ENCODE measurements around the gene ZNF407.

DNA sequence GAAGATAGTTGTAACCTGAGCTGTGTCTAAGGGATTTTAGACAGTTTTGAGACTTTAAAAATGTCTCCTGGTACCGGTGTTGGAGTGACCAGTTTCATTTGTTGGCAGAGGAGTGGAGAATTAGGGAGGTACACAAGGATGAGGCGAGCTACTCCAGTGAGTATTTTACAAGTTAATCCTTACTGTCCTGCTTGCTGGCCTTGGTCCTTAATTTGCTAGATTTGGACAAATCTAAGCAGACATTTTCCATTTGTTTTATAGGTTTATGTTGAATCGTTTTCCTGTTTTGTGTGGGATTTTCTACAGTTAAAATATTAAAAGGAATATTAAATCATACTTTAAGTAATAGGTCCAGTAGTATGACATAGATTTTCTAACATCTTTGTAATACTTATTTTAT is 101.8 kb downstream of the ZNF407 start:
- TF ChIP-seq CTCF (IDR thresholded peaks at IDR 0.05; ENCODE audit: insufficient read depth, low read length, poor library complexity, severe bottlenecking) (no peak), EZH2phosphoT487 (conservative IDR thresholded peaks at IDR 0.05; ENCODE audit: low read length) (no peak)
